ENCODE results near the gene CNGA1.
A peak's percentile ranks its signal among the peaks of the same experiment; 100 is the strongest.
"Not testable (repeated sequence)": the region's sequence is repeated elsewhere in the genome, so short reads cannot be mapped to it uniquely, and the experiment has no call there.

The CNGA1 gene

GRCh38 chr4:47968847-47969246, 47.6 kb downstream of the CNGA1 start:
- DNase-seq (ENCODE audit: low read depth in 2 of 2) = no peak

GRCh38 chr4:47954677-47955076, 61.8 kb downstream of the CNGA1 start:
- no peak for DNase-seq (ENCODE audit: low read depth in 2 of 2)

- no peak for DNase-seq (ENCODE audit: low read depth in 2 of 2)
Measured at GRCh38 chr4:47954245-47954644, 62.2 kb downstream of the CNGA1 start.

GRCh38 chr4:47945930-47946726, 70.4 kb downstream of the CNGA1 start:
- DNase-seq (ENCODE audit: low read depth in 2 of 2) = no peak

- DNase-seq (ENCODE audit: low read depth in 2 of 2) = no peak
Measured at GRCh38 chr4:47942081-47942819, 74.2 kb downstream of the CNGA1 start.

- no peak for DNase-seq (ENCODE audit: low read depth in 2 of 2)
Measured at GRCh38 chr4:47939456-47939855, 77.0 kb downstream of the CNGA1 start.

- DNase-seq (ENCODE audit: low read depth in 2 of 2) = no peak
Measured at GRCh38 chr4:47936336-47936735, 80.1 kb downstream of the CNGA1 start.

GRCh38 chr4:47933840-47934239, 82.6 kb downstream of the CNGA1 start:
- DNase-seq (ENCODE audit: low read depth in 2 of 2) = peak; percentile 20 to 34

GRCh38 chr4:47930971-47931804, 85.3 kb downstream of the CNGA1 start:
- peak; percentile 86 to 90 for DNase-seq (ENCODE audit: low read depth in 2 of 2)

- no peak for DNase-seq (ENCODE audit: low read depth in 2 of 2)
Measured at GRCh38 chr4:47929682-47930201, 86.7 kb downstream of the CNGA1 start.

- DNase-seq (ENCODE audit: low read depth in 2 of 2) = peak in 1 of 2 experiments; percentile 7
Measured at GRCh38 chr4:47926667-47927258, 89.7 kb downstream of the CNGA1 start.

- not testable (repeated sequence) for DNase-seq (ENCODE audit: low read depth in 2 of 2)
Measured at GRCh38 chr4:47923261-47923608, 93.2 kb downstream of the CNGA1 start.

- not testable (repeated sequence) for DNase-seq (ENCODE audit: low read depth in 2 of 2)
Measured at GRCh38 chr4:47922436-47923260, 93.8 kb downstream of the CNGA1 start.

- not testable (repeated sequence) for DNase-seq (ENCODE audit: low read depth in 2 of 2)
Measured at GRCh38 chr4:47917163-47917562, 99.3 kb downstream of the CNGA1 start.

GRCh38 chr4:47915378-47915777, 101.1 kb downstream of the CNGA1 start:
- DNase-seq (ENCODE audit: low read depth in 2 of 2) = no peak

GRCh38 chr4:47914926-47915237, 101.6 kb downstream of the CNGA1 start:
- no peak for DNase-seq (ENCODE audit: low read depth in 2 of 2)

GRCh38 chr4:47914220-47914925, 102.1 kb downstream of the CNGA1 start, which contains the start of gene NFXL1:
NFXL1 (minus strand) TSS chr4:47914583; CDS start chr4:47914203, 380 bp downstream.
- DNase-seq (ENCODE audit: low read depth in 2 of 2) = peak; percentile 91 to 92

GRCh38 chr4:47913861-47914219, 102.6 kb downstream of the CNGA1 start:
- DNase-seq (ENCODE audit: low read depth in 2 of 2) = no peak

- DNase-seq (ENCODE audit: low read depth in 2 of 2) = no peak
Measured at GRCh38 chr4:47913330-47913729, 103.2 kb downstream of the CNGA1 start.

GRCh38 chr4:47907089-47907646, 109.3 kb downstream of the CNGA1 start:
- no peak for DNase-seq (ENCODE audit: low read depth in 2 of 2)

All from fibroblast of skin of left biceps (primary cell).